IMR-90 (cell line): Measurements from ENCODE around the gene RHOH. TPM values are rescaled to one million over a fixed set of nuclear protein-coding genes. Genes with fewer than 3 reads are reported as not detected.

Experiments used
- ATAC-seq: fragments of 200-7000 bp; cut with Tn5 transposase; 2 replicates; pipeline ENCODE4 v1.9.1; 2020; ENCODE audit warnings: low read depth, mild to moderate bottlenecking, moderate library complexity
- BruUV-seq: library from RNA; stranded (reverse); fragments of 400-500 nt; replicated peaks from 2 replicates; lab custom pipeline; 2021; lab: Mats Ljungman, UMichigan
- CTCF ChIA-PET: fragments of 300-600 bp; formaldehyde crosslinking; extraction: SDS; loops from one replicate; lab custom pipeline; 2021; ENCODE audit warnings: antibody characterized with exemption; lab: Yijun Ruan, JAX
- POLR2A ChIA-PET: fragments of 300-600 bp; sonication (Branson Sonifier 250); formaldehyde crosslinking; loops from one replicate; lab custom pipeline; 2022; ENCODE audit warnings: antibody characterized with exemption; ENCODE audit not compliant: unreplicated experiment; lab: Charles Lee
- DNase-seq: peaks from one replicate; pipeline ENCODE4 v3.0.0; 2013
- H2AFZ ChIP-seq: replicated peaks from 2 replicates; pipeline ENCODE3; 2013; ENCODE audit warnings: low read length, mild to moderate bottlenecking; ENCODE audit not compliant: poor library complexity
- H2AK5ac ChIP-seq: 2 replicates; pipeline ENCODE4 v1.6.1; 2013; ENCODE audit warnings: low read depth, low read length, inconsistent platforms
- H2AK9ac ChIP-seq: replicated peaks from 2 replicates; pipeline ENCODE3; 2013; ENCODE audit warnings: mild to moderate bottlenecking, low read depth, low read length, moderate library complexity; ENCODE audit not compliant: poor library complexity
- H2BK120ac ChIP-seq: 2 replicates; pipeline ENCODE4 v1.6.1; 2013; ENCODE audit warnings: low read depth, low read length, inconsistent platforms
- H2BK15ac ChIP-seq: 3 replicates; pipeline ENCODE4 v1.6.1; 2013; ENCODE audit warnings: low read depth, low read length, inconsistent platforms
- H2BK20ac ChIP-seq: 2 replicates; pipeline ENCODE4 v1.6.1; 2013; ENCODE audit warnings: low read depth, mild to moderate bottlenecking, inconsistent platforms, low read length, moderate library complexity
- H2BK5ac ChIP-seq: 2 replicates; pipeline ENCODE4 v1.6.1; 2013; ENCODE audit warnings: mild to moderate bottlenecking, low read depth, low read length, inconsistent platforms; ENCODE audit not compliant: poor library complexity, severe bottlenecking
- H3K14ac ChIP-seq: replicated peaks from 2 replicates; pipeline ENCODE4 v1.6.1; 2013; ENCODE audit warnings: low read depth, low read length, inconsistent platforms
- H3K18ac ChIP-seq: 2 replicates; pipeline ENCODE4 v1.6.1; 2013; ENCODE audit warnings: low read depth, low read length, control low read depth
- H3K23ac ChIP-seq: 2 replicates; pipeline ENCODE4 v1.6.1; 2013; ENCODE audit warnings: low read depth, low read length, inconsistent platforms
- H3K27ac ChIP-seq: 2 replicates; pipeline ENCODE4 v1.5.1; 2013; ENCODE audit warnings: mild to moderate bottlenecking, control low read depth, low read length; ENCODE audit not compliant: insufficient read depth
- H3K27me3 ChIP-seq: 2 replicates; pipeline ENCODE4 v1.6.1; 2013; ENCODE audit warnings: low read length; ENCODE audit not compliant: control insufficient read depth, insufficient read depth
- H3K36me3 ChIP-seq: 2 replicates; pipeline ENCODE4 v1.6.1; 2013; ENCODE audit warnings: low read length, mixed read lengths; ENCODE audit not compliant: control insufficient read depth, insufficient read depth
- H3K4ac ChIP-seq: 2 replicates; pipeline ENCODE4 v1.6.1; 2013; ENCODE audit warnings: low read depth, low read length, inconsistent platforms
- H3K4me1 ChIP-seq: 2 replicates; pipeline ENCODE4 v1.6.1; 2013; ENCODE audit warnings: low read length, mixed read lengths; ENCODE audit not compliant: control insufficient read depth, insufficient read depth
- H3K4me2 ChIP-seq: 2 replicates; pipeline ENCODE4 v1.6.1; 2013; ENCODE audit warnings: low read depth, mild to moderate bottlenecking, control low read depth, low read length, moderate library complexity
- H3K4me3 ChIP-seq: 2 replicates; pipeline ENCODE4 v1.5.1; 2013; ENCODE audit warnings: low read depth, mild to moderate bottlenecking, control low read depth, low read length, moderate library complexity; ENCODE audit not compliant: insufficient read depth
- H3K56ac ChIP-seq: 2 replicates; pipeline ENCODE4 v1.6.1; 2013; ENCODE audit warnings: low read length, inconsistent platforms; ENCODE audit not compliant: insufficient read depth; ENCODE audit errors: extremely low read depth
- H3K79me1 ChIP-seq, 2 experiments: 2 replicates each; pipeline ENCODE4 v1.6.1; 2013; ENCODE audit warnings: low read length in 2 of 2, inconsistent platforms in 1 of 2, low read depth in 1 of 2
- H3K9ac ChIP-seq: 2 replicates; pipeline ENCODE4 v1.6.1; 2013; ENCODE audit warnings: low read depth, low read length, control low read depth
- H3K9me1 ChIP-seq: 2 replicates; pipeline ENCODE4 v1.6.1; 2013; ENCODE audit warnings: low read length, inconsistent platforms; ENCODE audit not compliant: insufficient read depth
- H3K9me3 ChIP-seq: 2 replicates; pipeline ENCODE4 v1.6.1; 2013; ENCODE audit warnings: low read length; ENCODE audit not compliant: control insufficient read depth, insufficient read depth
- H4K20me1 ChIP-seq: 2 replicates; pipeline ENCODE4 v1.6.1; 2013; ENCODE audit warnings: low read length, inconsistent platforms; ENCODE audit not compliant: insufficient read depth
- H4K5ac ChIP-seq: 2 replicates; pipeline ENCODE4 v1.6.1; 2013; ENCODE audit warnings: mild to moderate bottlenecking, low read depth, low read length, control low read depth
- H4K8ac ChIP-seq, 2 experiments: 2 replicates each; pipeline ENCODE4 v1.6.1; 2013; ENCODE audit warnings: low read depth in 2 of 2, low read length in 2 of 2, control low read depth in 1 of 2, inconsistent platforms in 1 of 2
- H4K91ac ChIP-seq: 2 replicates; pipeline ENCODE4 v1.6.1; 2013; ENCODE audit warnings: low read depth, low read length, inconsistent platforms; ENCODE audit not compliant: insufficient read depth
- BHLHE40 ChIP-seq: fragments of 150-350 bp; IDR thresholded peaks from 2 replicates; pipeline ENCODE4 v1.6.1; 2016; ENCODE audit warnings: mild to moderate bottlenecking, low read depth, low read length
- CEBPB ChIP-seq: IDR thresholded peaks from 2 replicates; pipeline ENCODE4 v1.6.1; 2012; ENCODE audit warnings: low read depth, low read length, improper control_type of control experiment
- CHD1 ChIP-seq: IDR thresholded peaks from 2 replicates; pipeline ENCODE4 v1.6.1; 2012; ENCODE audit warnings: low read depth, low read length, improper control_type of control experiment
- CTCF ChIP-seq: conservative IDR thresholded peaks from 2 replicates; pipeline ENCODE4 v1.5.1; 2012; ENCODE audit warnings: mild to moderate bottlenecking, low read depth, low read length, improper control_type of control experiment
- ELK1 ChIP-seq: fragments of 150-350 bp; IDR thresholded peaks from 2 replicates; pipeline ENCODE4 v1.6.1; 2016; ENCODE audit warnings: low read depth, mild to moderate bottlenecking, low read length, moderate library complexity, borderline replicate concordance
- FOS ChIP-seq: fragments of 150-350 bp; IDR thresholded peaks from 2 replicates; pipeline ENCODE4 v1.6.1; 2016; ENCODE audit warnings: low read depth, low read length
- MAFK ChIP-seq: IDR thresholded peaks from 2 replicates; pipeline ENCODE4 v1.6.1; 2012; ENCODE audit warnings: low read depth, low read length, improper control_type of control experiment
- MAZ ChIP-seq: IDR thresholded peaks from 2 replicates; pipeline ENCODE4 v1.6.1; 2012; ENCODE audit warnings: low read depth, mild to moderate bottlenecking, low read length, improper control_type of control experiment, moderate library complexity, borderline replicate concordance
- MXI1 ChIP-seq: IDR thresholded peaks from 2 replicates; pipeline ENCODE4 v1.6.1; 2012; ENCODE audit warnings: low read depth, mild to moderate bottlenecking, low read length, moderate library complexity, borderline replicate concordance
- NFE2L2 ChIP-seq: fragments of 150-350 bp; IDR thresholded peaks from 2 replicates; pipeline ENCODE4 v1.6.1; 2016; ENCODE audit warnings: low read depth, mild to moderate bottlenecking, low read length
- POLR2A ChIP-seq: IDR thresholded peaks from 2 replicates; pipeline ENCODE4 v1.6.1; 2012; ENCODE audit warnings: mild to moderate bottlenecking, low read depth, low read length
- RAD21 ChIP-seq: IDR thresholded peaks from 2 replicates; pipeline ENCODE4 v1.6.1; 2012; ENCODE audit warnings: low read length, improper control_type of control experiment
- RCOR1 ChIP-seq: IDR thresholded peaks from 2 replicates; pipeline ENCODE4 v1.6.1; 2012; ENCODE audit warnings: mild to moderate bottlenecking, low read length, improper control_type of control experiment; ENCODE audit not compliant: insufficient replicate concordance
- RFX5 ChIP-seq: IDR thresholded peaks from 2 replicates; pipeline ENCODE4 v1.8.0; 2012; ENCODE audit warnings: low read depth, mild to moderate bottlenecking, low read length, moderate library complexity
- SMC3 ChIP-seq: fragments of 150-350 bp; IDR thresholded peaks from 2 replicates; pipeline ENCODE4 v1.6.1; 2016; ENCODE audit warnings: low read depth, mild to moderate bottlenecking, antibody characterized with exemption, low read length, moderate library complexity
- USF2 ChIP-seq: fragments of 150-350 bp; IDR thresholded peaks from 2 replicates; pipeline ENCODE4 v1.6.1; 2017; ENCODE audit warnings: mild to moderate bottlenecking, antibody characterized with exemption, low read length, low read depth
- WGBS, 2 experiments: methylation state at CpG; one replicate each; pipeline versions ENCODE4 v1.1.5 to v1.1.7; 2013; ENCODE audit warnings: missing lambda C conversion rate in 2 of 2; ENCODE audit not compliant: insufficient read length in 1 of 2; ENCODE audit errors: extremely low coverage in 2 of 2; 5-methylcytosine and 5-hydroxymethylcytosine counted together
- dilution Hi-C: fragments of 300-500 bp; cut with HindIII; formaldehyde crosslinking; loops from one replicate; pipeline ENCODE4 v1.14.3; 2018; ENCODE audit warnings: low sequenced_read_pairs; ENCODE audit not compliant: unreplicated experiment
- in situ Hi-C: fragments of 300-500 bp; cut with MboI; formaldehyde crosslinking; loops from 3 replicates; pipeline ENCODE4 v1.14.3; 2019; ENCODE audit warnings: low sequenced_read_pairs, inconsistent platforms, mixed read lengths
- intact Hi-C: fragments of 100-400 bp; cut with micrococcal nuclease; formaldehyde crosslinking; loops from 2 replicates; pipeline ENCODE4 v1.10.0; 2022
- polyA plus RNA-seq, 3 experiments: library from polyadenylated mRNA; depleted of rRNA; stranded (reverse); fragments of >200 nt; gene quantifications; 2 replicates each; pipeline ENCODE4 v1.2.3, GENCODE V29; 2012; ENCODE audit warnings: low replicate concordance in 1 of 3
- total RNA-seq: library from RNA; depleted of rRNA; stranded (reverse); fragments of >200 nt; gene quantifications from 2 replicates; pipeline ENCODE4 v1.2.3, GENCODE V29; 2012

Gene RHOH
- total and polyA plus RNA-seq, 2 of the 4 experiments (the other 2 are of a cell fraction), result not detected

GRCh38 chr4:40281913-40282312, 85.1 kb downstream of the RHOH start:
- Histone ChIP-seq H3K79me1 (no peaks in the 10 kb centered on the region), H3K56ac (no peak overlapping the region), H4K8ac (no peak overlapping the region), H2AK9ac (no peak overlapping the region), H3K27ac (no peak overlapping the region), H2BK120ac (no peak overlapping the region), H3K9me3 (no peaks in the 10 kb centered on the region), H2BK20ac (no peak overlapping the region), H2BK15ac (no peak overlapping the region), H4K5ac (no peak overlapping the region), H2AFZ (no peak overlapping the region), H3K14ac (no peak overlapping the region), H4K91ac (no peak overlapping the region), H2AK5ac (no peak overlapping the region), H3K9ac (no peak overlapping the region), H3K27me3 (peaks cover 3% of the 10 kb centered on the region), H3K4me3 (no peak overlapping the region), H3K18ac (no peak overlapping the region), H3K4ac (no peak overlapping the region), H4K20me1 (no peaks in the 10 kb centered on the region), H3K4me1 (no peaks in the 10 kb centered on the region), H2BK5ac (no peak overlapping the region), H3K4me2 (no peak overlapping the region), H3K9me1 (no peaks in the 10 kb centered on the region), H3K36me3 (no peaks in the 10 kb centered on the region), H3K23ac (no peak overlapping the region)
- ChIA-PET CTCF (no interaction called here), POLR2A (no interaction called here)
- intact Hi-C loops (no loop called here), in situ Hi-C loops (no loop called here), dilution Hi-C loops (no loop called here)
- no CpG with 5 or more reads among the region's 5 CpGs for whole genome bisulfite sequencing, 2 experiments
- no peak for TF ChIP-seq CHD1
- TF ChIP-seq MXI1, result no peak
- TF ChIP-seq NFE2L2, result no peak
- no peak for TF ChIP-seq MAZ
- no peak for TF ChIP-seq BHLHE40
- no peak for TF ChIP-seq SMC3
- no peak for TF ChIP-seq USF2
- no peak for TF ChIP-seq FOS
- TF ChIP-seq CTCF, result no peak
- TF ChIP-seq CEBPB, result no peak
- no peak for TF ChIP-seq POLR2A
- TF ChIP-seq MAFK, result no peak
- TF ChIP-seq RCOR1, result no peak
- TF ChIP-seq RFX5, result no peak
- TF ChIP-seq ELK1, result no peak
- TF ChIP-seq RAD21, result no peak
- ATAC-seq (no peak), DNase-seq (no peak)
- no TSS peak for BruUV-seq
